HG03342 (cell line): ENCODE results near the gene RASL12.

ENCODE experiments used
- ATAC-seq: cut with Tn5 transposase; IDR thresholded peaks from one replicate; pipeline ENCODE4 v1.9.1; 2021; ENCODE audit warnings: mild to moderate bottlenecking, moderate library complexity; ENCODE audit not compliant: unreplicated experiment

The RASL12 gene

GRCh38 chr15:65092911-65093792, 25.4 kb upstream of the RASL12 start:
- ATAC-seq = no peak

- ATAC-seq = no peak
These were observed 24.4 kb upstream of the RASL12 start for GRCh38 chr15:65091946-65092770.

GRCh38 chr15:65089206-65089824, 21.5 kb upstream of the RASL12 start:
- ATAC-seq = no peak

- ATAC-seq = no peak
These were observed 20.8 kb upstream of the RASL12 start for GRCh38 chr15:65088643-65089021.

- ATAC-seq = no peak
These were observed 20.3 kb upstream of the RASL12 start for GRCh38 chr15:65087873-65088642.

- ATAC-seq = no peak
These were observed 19.6 kb upstream of the RASL12 start for GRCh38 chr15:65087411-65087810.

GRCh38 chr15:65086680-65087111, 18.9 kb upstream of the RASL12 start:
- ATAC-seq = no peak

GRCh38 chr15:65085990-65086679, 18.3 kb upstream of the RASL12 start:
- ATAC-seq = no peak

- no peak for ATAC-seq
These were observed 17.5 kb upstream of the RASL12 start for GRCh38 chr15:65085207-65085753.

GRCh38 chr15:65084500-65085206, 16.9 kb upstream of the RASL12 start:
- no peak for ATAC-seq

GRCh38 chr15:65083262-65083701, 15.5 kb upstream of the RASL12 start:
- no peak for ATAC-seq

GRCh38 chr15:65082303-65082953, 14.6 kb upstream of the RASL12 start:
- no peak for ATAC-seq

GRCh38 chr15:65081758-65082157, 14.0 kb upstream of the RASL12 start:
- ATAC-seq = no peak

- ATAC-seq = no peak
These were observed 13.5 kb upstream of the RASL12 start for GRCh38 chr15:65081270-65081669.

- ATAC-seq = no peak
These were observed 11.8 kb upstream of the RASL12 start for GRCh38 chr15:65079580-65079979.

GRCh38 chr15:65077981-65078352, 10.2 kb upstream of the RASL12 start:
- ATAC-seq = no peak

GRCh38 chr15:65077291-65077980, 9.6 kb upstream of the RASL12 start:
- ATAC-seq = no peak
